ENCODE data around the gene CENPC. TPM values are rescaled to one million over a fixed set of nuclear protein-coding genes. Genes with fewer than 3 reads are reported as not detected.

The CENPC gene
- total and polyA plus RNA-seq, 2 donors (not counting 3 experiments of a cell fraction or from before 2014, with no cell fraction given) = 3.6 to 26.4 TPM

GRCh38 chr4:67539830-67540229, 5.5 kb downstream of the CENPC start:
- BruUV-seq (replicated peaks) = no TSS peak
- POLR2A ChIA-PET = interaction anchor here (0.6 kb wide), 1 partner anchor 22 kb away, joined by 5 read pairs; no protein-coding TSS in a partner anchor
- no peak for DNase-seq (ENCODE audit: low read depth, low spot score)
- no peaks in the 10 kb centered on the region for H3K9me3 ChIP-seq (replicated peaks; ENCODE audit: control insufficient read depth, insufficient read depth, low read length)
- intact Hi-C loops (cut with micrococcal nuclease) = loop anchor here (5.0 kb wide), 1 partner anchor 807 kb away; no protein-coding TSS in a partner anchor
- H3K79me2 ChIP-seq (ENCODE audit: control insufficient read depth, insufficient read depth, low read length) = peaks cover 42% of the 10 kb centered on the region
- no peak overlapping the region for H3K9ac ChIP-seq (replicated peaks; ENCODE audit: extremely low read depth, insufficient read depth, low read length)
- no peak overlapping the region for H2AFZ ChIP-seq (ENCODE audit: low read depth, low read length)
- peaks cover 3% of the 10 kb centered on the region for H4K20me1 ChIP-seq (replicated peaks; ENCODE audit: control insufficient read depth, extremely low read depth, insufficient read depth, low read length)
- H3K9me1 ChIP-seq (replicated peaks; ENCODE audit: control insufficient read depth, extremely low read depth, insufficient read depth, low read length) = no peaks in the 10 kb centered on the region
- H3K27me3 ChIP-seq (ENCODE audit: control insufficient read depth in 2 of 2, insufficient read depth in 2 of 2, low read length in 2 of 2) = no peaks in the 10 kb centered on the region
- CTCF ChIA-PET = interaction anchor here (0.6 kb wide), 1 partner anchor 126 kb away, joined by 3 read pairs; no protein-coding TSS in a partner anchor
- no peak overlapping the region for H3K27ac ChIP-seq (ENCODE audit: insufficient read depth, low read depth, low read length)
- H3K4me2 ChIP-seq (ENCODE audit: insufficient read depth, low read length) = no peak overlapping the region
- H3K4me3 ChIP-seq (replicated peaks in 1 of 3; ENCODE audit: insufficient read depth in 1 of 3, low read depth in 1 of 3, low read length in 3 of 3) = no peak overlapping the region
- FAIRE-seq = no peak
- peaks cover 10% of the 10 kb centered on the region for H3K4me1 ChIP-seq (ENCODE audit: control insufficient read depth, extremely low read depth, insufficient read depth, low read length)
- TF ChIP-seq MYC (IDR thresholded peaks at IDR 0.05; ENCODE audit: low read depth, low read length) = no peak
- TF ChIP-seq CTCF (IDR thresholded peaks at IDR 0.05; ENCODE audit: extremely low read depth in 1 of 2, insufficient read depth in 1 of 2, low read depth in 1 of 2, low read length in 2 of 2) = no peak
- dilution Hi-C loops (cut with MboI; ENCODE audit: extremely low pct_ligation_motif_present, low sequenced_read_pairs) = no loop called here
- peaks cover 4 to 27% of the 10 kb centered on the region in 2 experiments for H3K36me3 ChIP-seq (ENCODE audit: control insufficient read depth in 2 of 2, extremely low read depth in 1 of 2, insufficient read depth in 2 of 2, low read length in 2 of 2)

- Histone ChIP-seq H3K27ac (ENCODE audit: insufficient read depth, low read depth, low read length) (no peak overlapping the region), H3K9me3 (replicated peaks; ENCODE audit: control insufficient read depth, insufficient read depth, low read length) (no peaks in the 10 kb centered on the region), H3K9ac (replicated peaks; ENCODE audit: extremely low read depth, insufficient read depth, low read length) (no peak overlapping the region), H3K36me3 (ENCODE audit: control insufficient read depth in 2 of 2, extremely low read depth in 1 of 2, insufficient read depth in 2 of 2, low read length in 2 of 2) (peaks cover 13 to 28% of the 10 kb centered on the region in 2 experiments), H3K4me2 (ENCODE audit: insufficient read depth, low read length) (no peak overlapping the region), H3K79me2 (ENCODE audit: control insufficient read depth, insufficient read depth, low read length) (peaks cover 18% of the 10 kb centered on the region), H2AFZ (ENCODE audit: low read depth, low read length) (no peak overlapping the region), H3K4me1 (ENCODE audit: control insufficient read depth, extremely low read depth, insufficient read depth, low read length) (no peaks in the 10 kb centered on the region), H3K9me1 (replicated peaks; ENCODE audit: control insufficient read depth, extremely low read depth, insufficient read depth, low read length) (no peaks in the 10 kb centered on the region), H3K4me3 (replicated peaks in 1 of 3; ENCODE audit: insufficient read depth in 1 of 3, low read depth in 1 of 3, low read length in 3 of 3) (no peak overlapping the region), H3K27me3 (ENCODE audit: control insufficient read depth in 2 of 2, insufficient read depth in 2 of 2, low read length in 2 of 2) (no peaks in the 10 kb centered on the region), H4K20me1 (replicated peaks; ENCODE audit: control insufficient read depth, extremely low read depth, insufficient read depth, low read length) (peaks cover 3% of the 10 kb centered on the region)
- no TSS peak for BruUV-seq (replicated peaks)
- dilution Hi-C loops (cut with MboI; ENCODE audit: extremely low pct_ligation_motif_present, low sequenced_read_pairs) (no loop called here), intact Hi-C loops (cut with micrococcal nuclease) (no loop called here)
- FAIRE-seq = no peak
- TF ChIP-seq FOS (IDR thresholded peaks at IDR 0.05; ENCODE audit: borderline replicate concordance, insufficient read depth, low read length) = no peak
- TF ChIP-seq, protein P1, sequence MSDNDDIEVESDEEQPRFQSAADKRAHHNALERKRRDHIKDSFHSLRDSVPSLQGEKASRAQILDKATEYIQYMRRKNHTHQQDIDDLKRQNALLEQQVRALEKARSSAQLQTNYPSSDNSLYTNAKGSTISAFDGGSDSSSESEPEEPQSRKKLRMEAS (IDR thresholded peaks at IDR 0.05; ENCODE audit: insufficient read depth, insufficient read length) = no peak
- no peak for TF ChIP-seq MYC (IDR thresholded peaks at IDR 0.05; ENCODE audit: low read depth, low read length)
- TF ChIP-seq POLR2A (IDR thresholded peaks at IDR 0.05; ENCODE audit: low read depth, low read length) = no peak
- no peak for TF ChIP-seq JUN (IDR thresholded peaks at IDR 0.05; ENCODE audit: borderline replicate concordance, insufficient read depth, insufficient read length, low read depth)
- no peak for TF ChIP-seq EZH2 (IDR thresholded peaks at IDR 0.05; ENCODE audit: borderline replicate concordance, low read depth, low read length, severe bottlenecking)
- TF ChIP-seq GATA2 (IDR thresholded peaks at IDR 0.05; ENCODE audit: insufficient read depth, insufficient read length, low read depth, low read length) = no peak
- no peak for TF ChIP-seq POLR2AphosphoS5 (IDR thresholded peaks at IDR 0.05; ENCODE audit: insufficient read depth, low read depth, low read length)
- TF ChIP-seq CTCF (IDR thresholded peaks at IDR 0.05; ENCODE audit: extremely low read depth in 1 of 2, insufficient read depth in 1 of 2, low read depth in 1 of 2, low read length in 2 of 2) = no peak
- DNase-seq (ENCODE audit: low read depth, low spot score) = no peak
- POLR2A ChIA-PET = no interaction called here
- CTCF ChIA-PET = interaction anchor here (1.1 to 2.1 kb wide), 2 partner anchors 8 to 9 kb away, joined by 3 to 5 read pairs; no protein-coding TSS in a partner anchor
Observed at GRCh38 chr4:67535280-67535840, 9.9 kb downstream of the CENPC start.
